ENCODE results near the gene SLC25A24. TPM values are rescaled to one million over a fixed set of nuclear protein-coding genes. Genes with fewer than 3 reads are reported as not detected.
A peak's percentile ranks its signal among the peaks of the same experiment; 100 is the strongest.
"Not testable (repeated sequence)": the region's sequence is repeated elsewhere in the genome, so short reads cannot be mapped to it uniquely, and the experiment has no call there.

SLC25A24 gene
- total RNA-seq, 1 experiment from 2014 or later: 85.1 TPM

DNA sequence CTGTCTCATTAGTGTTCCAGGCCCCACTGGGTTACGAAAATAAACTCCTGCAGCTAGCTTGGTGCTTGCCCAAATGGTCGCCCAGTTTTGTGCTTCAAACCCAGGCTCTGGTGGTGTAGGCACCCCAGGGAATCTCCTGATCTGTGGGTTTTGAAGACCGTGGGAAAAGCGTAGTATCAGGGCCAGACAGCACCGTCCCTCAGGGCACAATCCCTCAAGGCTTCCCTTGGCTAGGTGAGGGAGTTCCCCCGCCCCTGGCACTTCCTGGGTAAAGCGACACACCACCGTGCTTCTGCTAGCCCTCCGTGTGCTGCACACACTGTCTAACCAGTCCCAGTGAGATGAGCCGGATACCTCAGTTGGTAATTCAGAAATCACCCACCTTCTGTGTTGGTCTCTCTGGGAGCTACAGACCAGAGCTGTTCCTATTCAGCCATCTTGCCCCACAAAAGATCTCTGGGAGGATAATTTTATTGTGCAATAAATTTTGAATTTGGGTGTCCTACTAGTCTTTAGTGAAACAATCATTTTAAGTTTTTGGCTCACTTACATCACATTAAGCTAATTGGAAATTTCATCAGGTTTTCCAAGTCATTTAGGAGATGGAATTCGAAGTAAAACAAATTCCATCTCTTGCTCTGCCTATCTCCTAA lies 9.4 kb upstream of the SLC25A24 start:
- Histone ChIP-seq H3K27me3 (no peaks in the 10 kb centered on the region; the same call in 1 of the 2 replicates), H3K36me3 (no peaks in the 10 kb centered on the region), H3K9me3 (replicated peaks) (0 out of 2 replicates have a peak, but pooled peaks cover 4% of the 10 kb centered on the region), H3K4me1 (no peaks in the 10 kb centered on the region), H3K27ac (peak overlapping the region; percentile 5; the same call in 1 of the 2 replicates), H3K4me3 (peak overlapping the region; percentile 52)
- DNase-seq: peak; percentile 39 to 54

DNA sequence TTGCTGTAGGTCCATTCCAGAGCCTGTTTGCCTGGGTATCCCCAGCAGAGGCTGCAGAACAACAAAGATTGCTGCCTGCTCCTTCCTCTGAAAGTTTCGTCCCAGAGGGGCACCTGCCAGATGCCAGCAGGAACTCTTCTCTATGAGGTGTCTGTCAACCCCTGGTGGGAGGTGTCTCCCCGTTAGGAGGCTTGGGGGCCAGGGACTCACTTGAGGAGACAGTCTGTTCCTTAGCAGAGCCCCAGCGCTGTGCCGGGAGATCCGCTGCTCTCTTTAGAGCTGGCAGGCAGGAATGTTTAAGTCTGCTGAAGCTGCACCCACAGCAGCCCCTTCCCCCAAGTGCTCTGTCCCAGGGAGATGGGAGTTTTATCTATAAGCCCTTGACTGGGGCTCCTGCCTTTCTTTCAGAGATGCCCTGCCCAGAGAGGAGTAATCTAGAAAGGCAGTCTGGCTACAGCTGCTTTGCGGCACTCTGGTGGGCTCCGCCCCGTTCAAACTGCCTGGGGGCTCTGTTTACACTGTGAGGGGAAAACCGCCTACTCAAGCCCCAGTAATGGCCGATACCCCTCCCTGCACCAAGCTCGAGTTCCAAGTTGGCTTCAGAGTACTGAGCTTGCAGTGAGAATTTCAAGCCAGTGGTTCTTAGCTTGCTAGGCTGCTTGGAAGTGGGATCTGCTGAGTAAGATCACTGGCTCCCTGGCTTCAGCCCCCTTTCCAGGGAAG lies 8.7 kb upstream of the SLC25A24 start:
- no peaks in the 10 kb centered on the region; the same call in 1 of the 2 replicates for H3K27me3 ChIP-seq
- no peaks in the 10 kb centered on the region for H3K4me1 ChIP-seq
- peak overlapping the region; percentile 5; the same call in 1 of the 2 replicates for H3K27ac ChIP-seq
- peak; percentile 76 to 82 for DNase-seq
- H3K36me3 ChIP-seq: no peaks in the 10 kb centered on the region
- peak overlapping the region; percentile 52 for H3K4me3 ChIP-seq
- 0 out of 2 replicates have a peak, but pooled peaks cover 4% of the 10 kb centered on the region for H3K9me3 ChIP-seq (replicated peaks)

DNA sequence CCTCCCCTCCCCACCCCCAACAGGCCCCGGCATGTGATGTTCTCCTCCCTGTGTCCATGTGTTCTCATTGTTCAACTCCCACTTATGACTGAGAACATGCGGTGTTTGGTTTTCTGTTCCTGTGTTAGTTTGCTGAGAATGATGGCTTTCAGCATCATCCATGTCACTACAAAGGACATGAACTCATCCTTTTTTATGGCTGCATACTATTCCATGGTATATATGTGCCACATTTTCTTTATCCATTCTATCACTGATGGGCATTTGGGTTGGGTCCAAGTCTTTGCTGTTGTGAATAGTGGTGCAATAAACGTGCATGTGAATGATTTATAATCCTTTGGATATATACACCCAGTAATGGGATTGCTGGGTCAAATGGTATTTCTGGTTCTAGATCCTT lies 3.4 kb upstream of the SLC25A24 start:
- H3K4me1 ChIP-seq; H3K36me3 ChIP-seq; H3K9me3 ChIP-seq (replicated peaks); H3K27ac ChIP-seq; H3K27me3 ChIP-seq; H3K4me3 ChIP-seq; DNase-seq: not testable (repeated sequence)

- Histone ChIP-seq H3K27ac (no peak overlapping the region), H3K4me3 (no peak overlapping the region), H3K36me3 (peaks cover 9% of the 10 kb centered on the region), H3K4me1 (peaks cover 5% of the 10 kb centered on the region; the same call in 1 of the 2 replicates), H3K9me3 (replicated peaks) (0 out of 2 replicates have a peak, but pooled peaks cover 4% of the 10 kb centered on the region), H3K27me3 (no peaks in the 10 kb centered on the region)
- DNase-seq: no peak
Measured at GRCh38 chr1:108201687-108202086, 1.5 kb upstream of the SLC25A24 start.

- H3K36me3 ChIP-seq: peaks cover 14% of the 10 kb centered on the region
- H3K4me3 ChIP-seq: peak overlapping the region; percentile 97
- 0 out of 2 replicates have a peak, but pooled peaks cover 4% of the 10 kb centered on the region for H3K9me3 ChIP-seq (replicated peaks)
- DNase-seq: peak; percentile 62 to 83
- peaks cover 5% of the 10 kb centered on the region; the same call in 1 of the 2 replicates for H3K4me1 ChIP-seq
- H3K27me3 ChIP-seq: no peaks in the 10 kb centered on the region
- peak overlapping the region; percentile 81 for H3K27ac ChIP-seq
Measured at GRCh38 chr1:108200687-108201051, 526 bp upstream of the SLC25A24 start.

DNA sequence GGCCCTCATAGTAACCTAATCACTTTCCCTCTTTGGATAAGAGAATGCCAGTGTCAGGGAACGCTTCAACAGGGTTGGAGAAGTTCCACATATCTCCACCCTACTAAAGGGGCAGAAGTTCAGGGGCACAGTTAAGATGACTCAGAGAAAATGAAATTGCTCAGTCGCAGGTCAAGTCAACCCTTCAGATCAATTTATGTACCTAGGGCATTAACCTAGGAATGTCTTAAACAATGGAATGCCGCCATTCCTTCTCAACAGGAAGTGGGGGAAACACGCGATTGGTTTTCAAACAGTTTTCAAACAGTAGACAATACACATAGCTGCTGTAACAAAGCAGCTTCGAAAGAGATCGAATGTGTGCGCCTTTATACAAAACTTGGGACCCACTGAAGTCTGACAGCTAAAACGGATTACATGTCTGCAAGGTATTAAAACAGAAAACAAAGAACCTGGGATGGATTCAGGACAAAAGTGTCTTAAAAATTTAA lies 897 bp downstream of the SLC25A24 start:
- peak overlapping the region; percentile 97 for H3K4me3 ChIP-seq
- H3K27ac ChIP-seq: peak overlapping the region; percentile 81
- peaks cover 5% of the 10 kb centered on the region; the same call in 1 of the 2 replicates for H3K4me1 ChIP-seq
- H3K36me3 ChIP-seq: peaks cover 27% of the 10 kb centered on the region
- peak; percentile 18 to 45 for DNase-seq
- H3K27me3 ChIP-seq: no peaks in the 10 kb centered on the region
- no peaks in the 10 kb centered on the region for H3K9me3 ChIP-seq (replicated peaks)

GRCh38 chr1:108194051-108194450 lies 6.1 kb downstream of the SLC25A24 start:
- no peak for DNase-seq
- Histone ChIP-seq H3K27me3 (no peaks in the 10 kb centered on the region), H3K27ac (no peak overlapping the region), H3K4me1 (peaks cover 5% of the 10 kb centered on the region; the same call in 1 of the 2 replicates), H3K36me3 (peaks cover 48% of the 10 kb centered on the region), H3K4me3 (no peak overlapping the region), H3K9me3 (replicated peaks) (peaks cover 5% of the 10 kb centered on the region)

GRCh38 chr1:108193333-108193732 lies 6.8 kb downstream of the SLC25A24 start:
- Histone ChIP-seq H3K27me3 (no peaks in the 10 kb centered on the region), H3K4me3 (no peak overlapping the region), H3K27ac (no peak overlapping the region), H3K4me1 (peaks cover under 1% of the 10 kb centered on the region; the same call in 1 of the 2 replicates), H3K36me3 (peaks cover 55% of the 10 kb centered on the region), H3K9me3 (replicated peaks) (peaks cover 5% of the 10 kb centered on the region)
- no peak for DNase-seq

DNA sequence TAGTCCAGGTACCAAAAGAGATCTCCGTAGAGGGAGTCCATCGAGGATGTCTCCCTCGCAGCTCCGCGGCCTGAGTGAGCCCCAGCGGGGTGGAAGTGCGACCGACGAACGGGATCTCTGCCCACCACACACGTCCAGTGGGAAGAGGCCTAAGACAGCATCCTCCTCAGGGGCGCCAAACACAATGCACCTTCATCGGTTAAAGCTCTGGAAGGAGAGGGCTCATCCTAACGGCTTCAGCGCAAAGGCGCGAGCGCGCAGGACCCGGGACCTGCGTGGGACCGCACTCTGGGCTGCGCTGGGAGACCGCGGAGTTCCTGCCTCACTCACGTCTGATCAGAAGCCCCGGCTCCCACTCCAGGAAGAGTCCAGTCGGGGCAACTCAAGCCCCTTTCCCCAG lies 7.6 kb downstream of the SLC25A24 start:
- no peak for DNase-seq
- H3K36me3 ChIP-seq: peaks cover 57% of the 10 kb centered on the region
- H3K4me1 ChIP-seq: no peaks in the 10 kb centered on the region
- H3K4me3 ChIP-seq: no peak overlapping the region
- H3K27me3 ChIP-seq: no peaks in the 10 kb centered on the region
- no peak overlapping the region for H3K27ac ChIP-seq
- peaks cover 5% of the 10 kb centered on the region for H3K9me3 ChIP-seq (replicated peaks)

DNA sequence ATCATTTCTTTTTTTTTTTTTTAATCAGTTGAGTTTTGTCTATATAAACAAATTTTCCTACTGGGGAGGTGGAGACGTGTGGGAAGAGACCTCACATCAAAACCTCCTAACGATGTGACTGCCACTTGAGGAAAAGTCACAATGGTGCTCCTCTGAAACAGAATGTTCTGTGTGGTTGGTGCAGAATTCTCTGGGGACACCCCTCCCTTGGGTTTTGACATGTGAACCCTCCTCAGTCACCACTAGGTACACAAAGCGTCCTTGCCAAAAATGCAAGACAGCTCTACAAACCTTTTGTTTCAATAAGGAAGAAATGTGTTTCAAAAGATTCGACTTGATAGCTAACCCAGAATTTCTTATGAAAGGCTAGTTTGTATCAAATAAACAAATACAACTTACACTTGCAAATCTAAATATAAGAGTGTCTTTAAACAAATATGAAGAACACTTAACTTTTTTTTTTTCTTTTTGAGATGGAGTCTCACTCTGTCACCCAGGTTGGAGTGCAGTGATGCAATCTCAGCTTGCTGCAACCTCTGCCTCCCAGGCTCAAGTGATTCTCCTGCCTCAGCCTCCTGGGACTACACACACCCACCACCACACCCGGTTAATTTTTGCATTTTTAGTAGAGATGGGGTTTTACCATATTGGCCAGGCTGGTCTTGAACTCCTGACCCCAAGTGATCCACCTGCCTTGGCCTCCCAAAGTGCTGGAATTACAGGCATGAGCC lies 9.3 kb downstream of the SLC25A24 start:
- Histone ChIP-seq H3K36me3 (peaks cover 46% of the 10 kb centered on the region), H3K4me1 (no peaks in the 10 kb centered on the region), H3K27me3 (no peaks in the 10 kb centered on the region), H3K4me3 (no peak overlapping the region), H3K9me3 (replicated peaks) (peaks cover 5% of the 10 kb centered on the region), H3K27ac (no peak overlapping the region)
- DNase-seq: no peak

- Histone ChIP-seq H3K27ac (no peak overlapping the region), H3K4me3 (no peak overlapping the region), H3K9me3 (replicated peaks) (peaks cover 5% of the 10 kb centered on the region), H3K27me3 (no peaks in the 10 kb centered on the region), H3K4me1 (no peaks in the 10 kb centered on the region), H3K36me3 (peaks cover 48% of the 10 kb centered on the region)
- no peak for DNase-seq
Measured at GRCh38 chr1:108190001-108190634, 10.0 kb downstream of the SLC25A24 start.

DNA sequence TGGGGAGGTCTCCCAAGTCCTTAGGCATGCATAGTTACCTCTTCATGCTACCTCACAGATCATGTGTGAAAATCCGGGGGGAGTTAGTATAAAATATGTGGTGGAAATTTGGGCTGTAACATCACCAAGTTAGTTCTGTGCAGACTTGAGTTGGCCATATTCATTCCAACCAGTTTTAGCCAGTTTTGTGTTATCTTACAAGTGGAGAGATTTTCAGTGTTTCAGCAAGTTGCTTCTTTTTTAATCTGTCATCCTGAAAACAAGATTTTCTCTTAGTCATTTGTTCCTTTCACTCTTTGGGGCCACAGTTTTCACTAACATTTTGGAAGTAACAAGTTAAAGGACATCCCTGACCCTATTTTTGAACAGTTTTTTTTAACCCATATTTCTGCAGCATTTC lies 11.3 kb downstream of the SLC25A24 start:
- H3K9me3 ChIP-seq (replicated peaks): peaks cover 9% of the 10 kb centered on the region
- DNase-seq: no peak
- H3K27me3 ChIP-seq: no peaks in the 10 kb centered on the region
- H3K4me1 ChIP-seq: no peaks in the 10 kb centered on the region
- H3K36me3 ChIP-seq: peaks cover 48% of the 10 kb centered on the region
- no peak overlapping the region for H3K27ac ChIP-seq
- no peak overlapping the region for H3K4me3 ChIP-seq

DNA sequence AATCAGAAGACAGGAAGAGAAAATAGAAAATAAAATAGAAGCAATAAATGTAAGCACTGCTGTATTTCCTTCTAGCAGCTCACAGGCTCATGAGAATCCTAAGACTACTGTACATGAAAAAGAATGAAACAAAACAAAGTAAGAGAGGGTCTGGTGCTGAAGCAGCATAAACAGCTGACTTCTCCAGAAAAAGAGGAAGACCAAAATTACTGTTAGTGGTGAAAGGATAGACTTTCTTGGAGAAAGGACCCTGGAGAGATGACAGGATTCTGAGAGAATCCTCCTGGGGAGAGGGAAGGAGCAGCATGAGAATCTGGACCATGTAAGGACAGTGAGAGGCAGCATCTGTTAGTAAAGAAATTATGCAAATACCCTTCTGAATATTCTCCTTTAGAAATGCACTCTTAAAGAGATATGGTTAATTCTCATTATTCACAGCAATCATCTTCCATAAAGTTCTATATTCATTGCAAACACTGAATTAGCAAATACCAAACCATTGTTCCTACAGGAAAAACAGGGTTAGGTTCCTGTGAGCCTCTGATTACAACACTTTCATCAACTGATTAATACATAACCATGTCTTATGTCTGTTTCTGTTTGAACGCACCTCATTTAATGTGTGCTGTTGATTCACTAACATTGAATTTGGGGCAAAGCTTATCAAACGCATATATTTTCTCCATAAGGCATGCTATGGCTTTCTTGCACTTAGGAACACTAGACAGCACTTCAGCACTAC lies 17.0 kb downstream of the SLC25A24 start:
- Histone ChIP-seq H3K9me3 (replicated peaks) (peaks cover 6% of the 10 kb centered on the region; the same call in 1 of the 2 replicates), H3K27ac (no peak overlapping the region), H3K4me1 (no peaks in the 10 kb centered on the region), H3K4me3 (no peak overlapping the region), H3K27me3 (no peaks in the 10 kb centered on the region), H3K36me3 (peaks cover 68% of the 10 kb centered on the region)
- no peak for DNase-seq

DNA sequence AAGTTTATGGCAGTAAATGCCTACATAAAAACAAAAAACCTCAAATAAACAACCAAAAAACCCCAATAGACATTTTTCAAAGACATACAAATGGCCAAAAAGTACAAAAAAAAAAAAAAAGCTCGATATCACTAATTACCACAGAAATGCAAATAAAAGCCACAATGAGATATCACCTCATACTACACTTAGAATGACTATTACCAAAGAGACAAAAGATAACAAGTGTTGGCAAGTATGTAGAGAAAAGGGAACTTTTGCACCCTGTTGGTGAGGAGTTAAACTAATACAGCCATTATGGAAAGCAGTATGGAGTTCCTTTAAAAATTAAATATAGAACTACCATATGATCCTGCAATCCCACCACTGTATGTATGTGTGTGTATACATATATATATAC lies 21.1 kb downstream of the SLC25A24 start:
- Histone ChIP-seq H3K4me1 (no peaks in the 10 kb centered on the region), H3K27me3 (no peaks in the 10 kb centered on the region), H3K36me3 (peaks cover 84% of the 10 kb centered on the region), H3K9me3 (replicated peaks) (peaks cover 15% of the 10 kb centered on the region), H3K4me3 (no peak overlapping the region), H3K27ac (no peak overlapping the region)
- no peak for DNase-seq
